Pancreas (tissue), 10 donors: ENCODE measurements around the gene NAGLU. TPM values are rescaled to one million over a fixed set of nuclear protein-coding genes. Genes with fewer than 3 reads are reported as not detected.

Experiments
- ATAC-seq, 4 donors: fragments of 200-7000 bp; cut with Tn5 transposase; one replicate each; pipeline versions ENCODE4 v1.8.0 to v1.9.1; 2020; ENCODE audit warnings: mild to moderate bottlenecking in 4 of 4, moderate library complexity in 4 of 4
- DNase-seq, 6 donors: peaks; one replicate each; pipeline ENCODE4 v3.0.0-alpha.2; 2020
- FAIRE-seq: peaks from 2 replicates; lab custom pipeline; 2012; peaks lifted over from hg19 to GRCh38; lab: Jason Lieb, UNC
- H3K27ac ChIP-seq, 4 donors: fragments of 200-600 bp; sonication (generic); 1 replicate in 3 of 4; 2 replicates in 1 of 4; pipeline versions ENCODE4 v1.5.0 to v1.8.0; 2020
- H3K27me3 ChIP-seq, 4 donors: fragments of 200-600 bp; one replicate each; pipeline ENCODE4 v1.8.0; 2021
- H3K36me3 ChIP-seq, 3 donors: fragments of 200-600 bp; sonication (generic) in 1 of 3; one replicate each; pipeline versions ENCODE4 v1.5.0 to v1.8.0; 2020 to 2021
- H3K4me1 ChIP-seq, 3 donors: fragments of 200-600 bp; one replicate each; pipeline ENCODE4 v1.8.0; 2021
- H3K4me3 ChIP-seq, 4 donors: fragments of 200-600 bp; sonication (generic) in 2 of 4; one replicate each; pipeline versions ENCODE4 v1.5.0 to v1.8.0; 2020 to 2021
- H3K9me3 ChIP-seq, 4 donors: fragments of 200-600 bp; one replicate each; pipeline ENCODE4 v1.8.0; 2021
- WGBS, 2 donors: extraction: QIAGEN DNeasy Blood & Tissue Kit; methylation state at CpG; one replicate each; pipeline ENCODE4 v1.1.7; 2013; 5-methylcytosine and 5-hydroxymethylcytosine counted together
- intact Hi-C, 3 donors: fragments of 100-400 bp; cut with DNase I; formaldehyde crosslinking; loops; one replicate each; pipeline versions ENCODE4 v1.11.1 to v1.14.2; 2022
- polyA plus RNA-seq, 2 donors: library from polyadenylated mRNA; stranded (reverse); fragments of 200-250 nt; gene quantifications; one replicate each; pipeline ENCODE4 v1.2.3, GENCODE V29; 2013
- total RNA-seq, 6 donors: library from RNA; stranded (reverse); fragmentation: NEBNext Ultra II Directional in 4 of 6; extraction: Animal tissue kit (Norgen Biotek cat#: 25700) in 4 of 6; gene quantifications; one replicate each; pipeline versions ENCODE4 v1.2.1 to v1.2.4, GENCODE V29; 2021 to 2023
- TF ChIP-seq, protein P1 (sequence below), 4 donors: fragments of 200-600 bp; sonication (generic) in 3 of 4; IDR thresholded peaks; one replicate each; pipeline versions ENCODE4 v1.5.0 to v1.8.0; 2021; ENCODE audit warnings: antibody characterized with exemption in 4 of 4
- donor health status: healthy with polysubstance abuse.
- donor health status: DM: no; HTN: no; CAD: no; lungs with moderate emphysema.
- donor health status: DM: no; HTN: no; CAD: no.
- donor health status: control.
- donor health status: control.
- donor health status: Bipolar disorder and iron deficiency.
- donor health status: DM: yes; HTN: yes; CAD: no.
- donor health status: DM: no; HTN: no; CAD: no.
- donor health status: DM: no; HTN: no; CAD: no.
- donor health status: DM: yes; HTN: yes; CAD: no.

Gene NAGLU
- total and polyA plus RNA-seq, 8 donors: 17.6 to 52.6 (median 28.9) TPM

DNA sequence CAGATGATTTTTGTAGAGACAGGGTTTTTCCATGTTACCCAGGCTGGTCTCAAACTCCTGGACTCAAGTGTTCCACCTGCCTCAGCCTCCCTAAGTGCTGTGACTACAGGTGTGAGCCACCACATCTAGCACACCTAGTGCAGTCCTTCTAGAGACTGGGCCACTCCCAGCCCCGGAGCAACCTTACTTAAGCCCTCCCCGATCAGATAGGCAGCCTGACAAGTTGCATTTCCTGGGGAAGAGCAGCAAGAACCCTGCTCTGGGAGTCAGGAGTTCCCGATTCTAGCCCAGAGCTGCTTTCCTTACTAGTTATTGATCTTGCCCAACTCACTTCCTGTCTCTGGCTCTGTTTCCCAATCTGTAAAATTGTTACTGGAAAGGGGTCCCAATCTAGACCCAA, 7.0 kb upstream of the NAGLU start:
- Histone ChIP-seq H3K4me1 (peaks cover 9 to 21% (median 14%) of the 10 kb centered on the region in 3 donors), H3K36me3 (no peaks in the 10 kb centered on the region), H3K27ac (no peak overlapping the region), H3K4me3 (no peak overlapping the region), H3K9me3 (no peaks in the 10 kb centered on the region), H3K27me3 (no peaks in the 10 kb centered on the region)
- no peak for FAIRE-seq
- ATAC-seq: no peak
- intact Hi-C loops: loop anchor here in 1 of 3 donors (10.0 kb wide), 1 partner anchor 214 kb away; no protein-coding TSS in a partner anchor
- 40 to 53% methylated on average over 3 of the region's 3 CpGs for WGBS, 2 donors
- TF ChIP-seq, protein P1, sequence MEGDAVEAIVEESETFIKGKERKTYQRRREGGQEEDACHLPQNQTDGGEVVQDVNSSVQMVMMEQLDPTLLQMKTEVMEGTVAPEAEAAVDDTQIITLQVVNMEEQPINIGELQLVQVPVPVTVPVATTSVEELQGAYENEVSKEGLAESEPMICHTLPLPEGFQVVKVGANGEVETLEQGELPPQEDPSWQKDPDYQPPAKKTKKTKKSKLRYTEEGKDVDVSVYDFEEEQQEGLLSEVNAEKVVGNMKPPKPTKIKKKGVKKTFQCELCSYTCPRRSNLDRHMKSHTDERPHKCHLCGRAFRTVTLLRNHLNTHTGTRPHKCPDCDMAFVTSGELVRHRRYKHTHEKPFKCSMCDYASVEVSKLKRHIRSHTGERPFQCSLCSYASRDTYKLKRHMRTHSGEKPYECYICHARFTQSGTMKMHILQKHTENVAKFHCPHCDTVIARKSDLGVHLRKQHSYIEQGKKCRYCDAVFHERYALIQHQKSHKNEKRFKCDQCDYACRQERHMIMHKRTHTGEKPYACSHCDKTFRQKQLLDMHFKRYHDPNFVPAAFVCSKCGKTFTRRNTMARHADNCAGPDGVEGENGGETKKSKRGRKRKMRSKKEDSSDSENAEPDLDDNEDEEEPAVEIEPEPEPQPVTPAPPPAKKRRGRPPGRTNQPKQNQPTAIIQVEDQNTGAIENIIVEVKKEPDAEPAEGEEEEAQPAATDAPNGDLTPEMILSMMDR (IDR thresholded peaks at IDR 0.05): no peak
- DNase-seq: no peak

DNA sequence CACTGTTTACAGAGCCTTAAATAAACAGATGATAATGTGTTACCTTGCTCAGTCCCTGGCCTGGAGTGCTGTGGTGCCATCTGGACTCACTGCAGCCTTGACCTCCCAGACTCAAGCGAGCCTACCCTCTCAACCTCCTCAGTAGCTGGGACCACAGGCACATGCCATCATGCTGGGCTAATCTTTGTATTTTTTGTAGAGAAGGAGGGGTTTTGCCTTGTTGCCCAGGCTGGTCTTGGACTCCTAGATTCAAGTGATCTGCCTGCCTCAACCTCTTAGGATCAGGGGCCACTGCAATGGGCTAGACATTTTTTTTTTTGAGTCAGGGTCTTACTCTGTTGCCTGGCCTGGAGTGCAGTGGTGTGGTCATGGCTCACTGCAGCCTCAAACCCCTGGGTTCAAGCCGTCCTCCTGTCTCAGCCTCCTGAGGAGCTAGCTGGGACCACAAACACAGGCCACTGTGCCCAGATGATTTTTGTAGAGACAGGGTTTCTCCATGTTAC, 5.0 kb upstream of the NAGLU start:
- intact Hi-C loops: no loop called here
- H3K4me1 ChIP-seq: peaks cover 11 to 26% (median 23%) of the 10 kb centered on the region in 3 donors
- H3K27me3 ChIP-seq: no peaks in the 10 kb centered on the region
- TF ChIP-seq, protein P1 (IDR thresholded peaks at IDR 0.05): no peak
- WGBS, 2 donors: 47 to 64% methylated on average over 2 of the region's 2 CpGs
- H3K36me3 ChIP-seq: no peaks in the 10 kb centered on the region
- no peak overlapping the region for H3K4me3 ChIP-seq
- FAIRE-seq (no peak), DNase-seq (peak in 2 of 6 donors; percentile 63 to 71), ATAC-seq (peak; percentile 45 to 73 (median 68))
- peak overlapping the region; percentile 23 to 79 (median 58) for H3K27ac ChIP-seq
- no peaks in the 10 kb centered on the region for H3K9me3 ChIP-seq

DNA sequence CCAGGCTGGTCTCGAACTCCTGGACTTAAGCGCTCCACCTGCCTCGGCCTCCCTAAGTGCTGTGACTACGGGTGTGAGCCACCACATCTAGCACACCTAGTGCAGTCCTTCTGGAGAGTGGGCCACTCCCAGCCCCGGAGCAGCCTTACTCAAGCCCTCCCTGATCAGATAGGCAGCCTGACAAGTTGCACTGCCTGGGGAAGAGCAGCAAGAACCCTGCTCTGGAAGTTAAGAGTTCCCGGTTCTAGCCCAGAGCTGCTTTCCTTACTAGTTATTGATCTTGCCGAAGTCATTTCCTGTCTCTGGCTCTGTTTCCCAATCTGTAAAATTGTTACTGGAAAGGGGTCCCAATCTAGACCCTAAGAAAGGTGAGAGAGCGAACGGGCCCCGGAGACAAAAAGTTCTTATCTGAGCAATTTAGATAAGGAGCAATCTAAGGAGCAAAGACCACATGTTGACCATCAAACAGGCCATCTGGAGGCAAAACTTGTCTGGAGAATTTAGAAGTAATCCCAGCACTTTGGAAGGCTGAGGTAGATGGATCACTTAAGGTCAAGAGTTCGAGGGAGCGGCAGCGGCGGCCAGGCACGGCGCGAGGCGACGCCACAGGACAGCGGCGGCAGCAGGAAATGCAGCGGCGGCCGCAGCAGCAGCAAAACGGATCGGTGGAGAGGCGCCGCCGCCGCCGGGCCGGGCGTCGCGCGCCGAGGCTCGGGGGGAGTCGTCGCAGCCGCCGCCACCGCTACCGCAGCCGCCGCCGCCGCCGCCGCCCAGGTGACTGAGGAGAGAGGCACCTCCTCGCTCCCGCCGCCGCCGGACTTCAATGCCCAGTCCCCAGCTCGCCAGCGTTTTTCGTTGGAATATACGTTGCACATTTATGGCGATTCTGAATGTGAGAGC, 4.3 kb upstream of the NAGLU start:
- Histone ChIP-seq H3K36me3 (no peaks in the 10 kb centered on the region), H3K27ac (peak overlapping the region; percentile 39 to 79 (median 72)), H3K4me1 (peaks cover 11 to 26% (median 23%) of the 10 kb centered on the region in 3 donors), H3K27me3 (no peaks in the 10 kb centered on the region), H3K4me3 (peak overlapping the region; percentile 10 to 50 (median 34)), H3K9me3 (no peaks in the 10 kb centered on the region)
- 9 to 17% methylated on average over 31 to 60 of the region's 60 CpGs for WGBS, 2 donors
- FAIRE-seq: no peak
- intact Hi-C loops: no loop called here
- TF ChIP-seq, protein P1 (IDR thresholded peaks at IDR 0.05): peak in 3 of 4 donors; percentile 19 to 35 (median 27)
- ATAC-seq: peak; percentile 23 to 49 (median 38)
- DNase-seq: peak; percentile 52 to 84 (median 58)

DNA sequence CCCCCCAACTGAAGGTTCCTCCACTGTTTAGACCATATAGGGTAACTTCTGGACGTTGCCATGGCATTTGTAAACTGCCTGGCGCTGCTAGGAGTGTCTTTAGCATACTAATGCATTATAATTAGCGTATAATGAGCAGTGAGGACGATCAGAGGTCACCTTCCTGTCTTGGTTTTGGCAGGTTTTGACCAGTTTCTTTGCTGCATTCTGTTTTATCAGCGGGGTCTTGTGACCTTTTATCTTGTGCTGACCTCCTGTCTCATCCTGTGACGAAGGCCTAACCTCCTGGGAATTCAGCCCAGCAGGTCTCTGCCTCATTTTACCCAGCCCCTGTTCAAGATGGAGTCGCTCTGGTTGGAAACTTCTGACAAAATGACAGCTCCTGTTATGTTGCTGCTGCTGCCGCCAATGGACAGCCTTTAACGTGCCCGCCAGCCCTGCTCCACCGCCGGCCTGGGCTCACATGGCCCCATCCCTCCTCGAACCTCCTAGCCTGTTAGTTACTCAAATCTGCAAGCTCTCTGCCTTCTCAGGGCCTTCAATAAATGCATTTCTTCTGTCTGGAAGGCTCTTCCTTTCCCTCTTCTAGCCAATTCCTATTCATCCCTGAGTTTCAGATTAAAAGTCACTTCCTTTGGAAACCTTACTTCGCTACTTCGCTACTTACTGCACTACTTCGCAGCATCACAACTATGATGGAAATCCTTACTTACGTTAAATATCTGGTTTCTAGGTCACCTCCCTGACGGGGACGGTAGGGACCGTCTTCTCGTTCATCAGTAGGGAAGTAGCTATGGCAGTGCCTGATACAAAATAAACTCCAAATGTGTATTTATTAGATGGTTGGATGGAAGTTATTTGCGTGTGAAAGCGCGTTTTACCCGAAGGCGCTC, 640 bp upstream of the NAGLU start:
- WGBS, 2 donors: 34 to 39% methylated on average over 26 of the region's 26 CpGs
- Histone ChIP-seq H3K4me3 (peak overlapping the region; percentile 40 to 68 (median 64)), H3K4me1 (peaks cover 8 to 26% (median 16%) of the 10 kb centered on the region in 3 donors), H3K27ac (peak overlapping the region; percentile 46 to 91 (median 82)), H3K36me3 (no peaks in the 10 kb centered on the region), H3K27me3 (no peaks in the 10 kb centered on the region), H3K9me3 (no peaks in the 10 kb centered on the region)
- FAIRE-seq (no peak), DNase-seq (no peak), ATAC-seq (peak in 3 of 4 donors; percentile 5 to 7 (median 6))
- intact Hi-C loops: no loop called here
- TF ChIP-seq, protein P1 (IDR thresholded peaks at IDR 0.05): no peak
